IMR-90 (cell line): ENCODE data around the gene PLA2G4F. TPM values are rescaled to one million over a fixed set of nuclear protein-coding genes. Genes with fewer than 3 reads are reported as not detected.

ENCODE experiments used
- ATAC-seq: fragments of 200-7000 bp; cut with Tn5 transposase; 2 replicates; pipeline ENCODE4 v1.9.1; 2020; ENCODE audit warnings: low read depth, mild to moderate bottlenecking, moderate library complexity
- BruUV-seq: library from RNA; stranded (reverse); fragments of 400-500 nt; replicated peaks from 2 replicates; lab custom pipeline; 2021; lab: Mats Ljungman, UMichigan
- CTCF ChIA-PET: fragments of 300-600 bp; formaldehyde crosslinking; extraction: SDS; loops from one replicate; lab custom pipeline; 2021; ENCODE audit warnings: antibody characterized with exemption; lab: Yijun Ruan, JAX
- POLR2A ChIA-PET: fragments of 300-600 bp; sonication (Branson Sonifier 250); formaldehyde crosslinking; loops from one replicate; lab custom pipeline; 2022; ENCODE audit warnings: antibody characterized with exemption; ENCODE audit not compliant: unreplicated experiment; lab: Charles Lee
- DNase-seq: peaks from one replicate; pipeline ENCODE4 v3.0.0; 2013
- H2AFZ ChIP-seq: replicated peaks from 2 replicates; pipeline ENCODE3; 2013; ENCODE audit warnings: low read length, mild to moderate bottlenecking; ENCODE audit not compliant: poor library complexity
- H2AK5ac ChIP-seq: 2 replicates; pipeline ENCODE4 v1.6.1; 2013; ENCODE audit warnings: low read depth, low read length, inconsistent platforms
- H2AK9ac ChIP-seq: replicated peaks from 2 replicates; pipeline ENCODE3; 2013; ENCODE audit warnings: mild to moderate bottlenecking, low read depth, low read length, moderate library complexity; ENCODE audit not compliant: poor library complexity
- H2BK120ac ChIP-seq: 2 replicates; pipeline ENCODE4 v1.6.1; 2013; ENCODE audit warnings: low read depth, low read length, inconsistent platforms
- H2BK15ac ChIP-seq: 3 replicates; pipeline ENCODE4 v1.6.1; 2013; ENCODE audit warnings: low read depth, low read length, inconsistent platforms
- H2BK20ac ChIP-seq: 2 replicates; pipeline ENCODE4 v1.6.1; 2013; ENCODE audit warnings: low read depth, mild to moderate bottlenecking, inconsistent platforms, low read length, moderate library complexity
- H2BK5ac ChIP-seq: 2 replicates; pipeline ENCODE4 v1.6.1; 2013; ENCODE audit warnings: mild to moderate bottlenecking, low read depth, low read length, inconsistent platforms; ENCODE audit not compliant: poor library complexity, severe bottlenecking
- H3K14ac ChIP-seq: replicated peaks from 2 replicates; pipeline ENCODE4 v1.6.1; 2013; ENCODE audit warnings: low read depth, low read length, inconsistent platforms
- H3K18ac ChIP-seq: 2 replicates; pipeline ENCODE4 v1.6.1; 2013; ENCODE audit warnings: low read depth, low read length, control low read depth
- H3K23ac ChIP-seq: 2 replicates; pipeline ENCODE4 v1.6.1; 2013; ENCODE audit warnings: low read depth, low read length, inconsistent platforms
- H3K27ac ChIP-seq: 2 replicates; pipeline ENCODE4 v1.5.1; 2013; ENCODE audit warnings: mild to moderate bottlenecking, control low read depth, low read length; ENCODE audit not compliant: insufficient read depth
- H3K27me3 ChIP-seq: 2 replicates; pipeline ENCODE4 v1.6.1; 2013; ENCODE audit warnings: low read length; ENCODE audit not compliant: control insufficient read depth, insufficient read depth
- H3K36me3 ChIP-seq: 2 replicates; pipeline ENCODE4 v1.6.1; 2013; ENCODE audit warnings: low read length, mixed read lengths; ENCODE audit not compliant: control insufficient read depth, insufficient read depth
- H3K4ac ChIP-seq: 2 replicates; pipeline ENCODE4 v1.6.1; 2013; ENCODE audit warnings: low read depth, low read length, inconsistent platforms
- H3K4me1 ChIP-seq: 2 replicates; pipeline ENCODE4 v1.6.1; 2013; ENCODE audit warnings: low read length, mixed read lengths; ENCODE audit not compliant: control insufficient read depth, insufficient read depth
- H3K4me2 ChIP-seq: 2 replicates; pipeline ENCODE4 v1.6.1; 2013; ENCODE audit warnings: low read depth, mild to moderate bottlenecking, control low read depth, low read length, moderate library complexity
- H3K4me3 ChIP-seq: 2 replicates; pipeline ENCODE4 v1.5.1; 2013; ENCODE audit warnings: low read depth, mild to moderate bottlenecking, control low read depth, low read length, moderate library complexity; ENCODE audit not compliant: insufficient read depth
- H3K56ac ChIP-seq: 2 replicates; pipeline ENCODE4 v1.6.1; 2013; ENCODE audit warnings: low read length, inconsistent platforms; ENCODE audit not compliant: insufficient read depth; ENCODE audit errors: extremely low read depth
- H3K79me1 ChIP-seq, 2 experiments: 2 replicates each; pipeline ENCODE4 v1.6.1; 2013; ENCODE audit warnings: low read length in 2 of 2, inconsistent platforms in 1 of 2, low read depth in 1 of 2
- H3K9ac ChIP-seq: 2 replicates; pipeline ENCODE4 v1.6.1; 2013; ENCODE audit warnings: low read depth, low read length, control low read depth
- H3K9me1 ChIP-seq: 2 replicates; pipeline ENCODE4 v1.6.1; 2013; ENCODE audit warnings: low read length, inconsistent platforms; ENCODE audit not compliant: insufficient read depth
- H3K9me3 ChIP-seq: 2 replicates; pipeline ENCODE4 v1.6.1; 2013; ENCODE audit warnings: low read length; ENCODE audit not compliant: control insufficient read depth, insufficient read depth
- H4K20me1 ChIP-seq: 2 replicates; pipeline ENCODE4 v1.6.1; 2013; ENCODE audit warnings: low read length, inconsistent platforms; ENCODE audit not compliant: insufficient read depth
- H4K5ac ChIP-seq: 2 replicates; pipeline ENCODE4 v1.6.1; 2013; ENCODE audit warnings: mild to moderate bottlenecking, low read depth, low read length, control low read depth
- H4K8ac ChIP-seq, 2 experiments: 2 replicates each; pipeline ENCODE4 v1.6.1; 2013; ENCODE audit warnings: low read depth in 2 of 2, low read length in 2 of 2, control low read depth in 1 of 2, inconsistent platforms in 1 of 2
- H4K91ac ChIP-seq: 2 replicates; pipeline ENCODE4 v1.6.1; 2013; ENCODE audit warnings: low read depth, low read length, inconsistent platforms; ENCODE audit not compliant: insufficient read depth
- BHLHE40 ChIP-seq: fragments of 150-350 bp; IDR thresholded peaks from 2 replicates; pipeline ENCODE4 v1.6.1; 2016; ENCODE audit warnings: mild to moderate bottlenecking, low read depth, low read length
- CEBPB ChIP-seq: IDR thresholded peaks from 2 replicates; pipeline ENCODE4 v1.6.1; 2012; ENCODE audit warnings: low read depth, low read length, improper control_type of control experiment
- CHD1 ChIP-seq: IDR thresholded peaks from 2 replicates; pipeline ENCODE4 v1.6.1; 2012; ENCODE audit warnings: low read depth, low read length, improper control_type of control experiment
- CTCF ChIP-seq: conservative IDR thresholded peaks from 2 replicates; pipeline ENCODE4 v1.5.1; 2012; ENCODE audit warnings: mild to moderate bottlenecking, low read depth, low read length, improper control_type of control experiment
- FOS ChIP-seq: fragments of 150-350 bp; IDR thresholded peaks from 2 replicates; pipeline ENCODE4 v1.6.1; 2016; ENCODE audit warnings: low read depth, low read length
- MAFK ChIP-seq: IDR thresholded peaks from 2 replicates; pipeline ENCODE4 v1.6.1; 2012; ENCODE audit warnings: low read depth, low read length, improper control_type of control experiment
- MAZ ChIP-seq: IDR thresholded peaks from 2 replicates; pipeline ENCODE4 v1.6.1; 2012; ENCODE audit warnings: low read depth, mild to moderate bottlenecking, low read length, improper control_type of control experiment, moderate library complexity, borderline replicate concordance
- MXI1 ChIP-seq: IDR thresholded peaks from 2 replicates; pipeline ENCODE4 v1.6.1; 2012; ENCODE audit warnings: low read depth, mild to moderate bottlenecking, low read length, moderate library complexity, borderline replicate concordance
- NFE2L2 ChIP-seq: fragments of 150-350 bp; IDR thresholded peaks from 2 replicates; pipeline ENCODE4 v1.6.1; 2016; ENCODE audit warnings: low read depth, mild to moderate bottlenecking, low read length
- POLR2A ChIP-seq: IDR thresholded peaks from 2 replicates; pipeline ENCODE4 v1.6.1; 2012; ENCODE audit warnings: mild to moderate bottlenecking, low read depth, low read length
- RAD21 ChIP-seq: IDR thresholded peaks from 2 replicates; pipeline ENCODE4 v1.6.1; 2012; ENCODE audit warnings: low read length, improper control_type of control experiment
- RCOR1 ChIP-seq: IDR thresholded peaks from 2 replicates; pipeline ENCODE4 v1.6.1; 2012; ENCODE audit warnings: mild to moderate bottlenecking, low read length, improper control_type of control experiment; ENCODE audit not compliant: insufficient replicate concordance
- SMC3 ChIP-seq: fragments of 150-350 bp; IDR thresholded peaks from 2 replicates; pipeline ENCODE4 v1.6.1; 2016; ENCODE audit warnings: low read depth, mild to moderate bottlenecking, antibody characterized with exemption, low read length, moderate library complexity
- WGBS, 2 experiments: methylation state at CpG; one replicate each; pipeline versions ENCODE4 v1.1.5 to v1.1.7; 2013; ENCODE audit warnings: missing lambda C conversion rate in 2 of 2; ENCODE audit not compliant: insufficient read length in 1 of 2; ENCODE audit errors: extremely low coverage in 2 of 2; 5-methylcytosine and 5-hydroxymethylcytosine counted together
- dilution Hi-C: fragments of 300-500 bp; cut with HindIII; formaldehyde crosslinking; loops from one replicate; pipeline ENCODE4 v1.14.3; 2018; ENCODE audit warnings: low sequenced_read_pairs; ENCODE audit not compliant: unreplicated experiment
- in situ Hi-C: fragments of 300-500 bp; cut with MboI; formaldehyde crosslinking; loops from 3 replicates; pipeline ENCODE4 v1.14.3; 2019; ENCODE audit warnings: low sequenced_read_pairs, inconsistent platforms, mixed read lengths
- intact Hi-C: fragments of 100-400 bp; cut with micrococcal nuclease; formaldehyde crosslinking; loops from 2 replicates; pipeline ENCODE4 v1.10.0; 2022
- polyA plus RNA-seq, 3 experiments: library from polyadenylated mRNA; depleted of rRNA; stranded (reverse); fragments of >200 nt; gene quantifications; 2 replicates each; pipeline ENCODE4 v1.2.3, GENCODE V29; 2012; ENCODE audit warnings: low replicate concordance in 1 of 3
- total RNA-seq: library from RNA; depleted of rRNA; stranded (reverse); fragments of >200 nt; gene quantifications from 2 replicates; pipeline ENCODE4 v1.2.3, GENCODE V29; 2012
- TF ChIP-seq, protein P1 (sequence below): fragments of 150-350 bp; IDR thresholded peaks from 2 replicates; pipeline ENCODE4 v1.6.1; 2017; ENCODE audit warnings: mild to moderate bottlenecking, antibody characterized with exemption, low read length, low read depth
- TF ChIP-seq, protein P2 (sequence below): fragments of 150-350 bp; IDR thresholded peaks from 2 replicates; pipeline ENCODE4 v1.6.1; 2016; ENCODE audit warnings: low read depth, mild to moderate bottlenecking, low read length, moderate library complexity, borderline replicate concordance

Gene PLA2G4F
- total and polyA plus RNA-seq, 2 of the 4 experiments (the other 2 are of a cell fraction) = not detected

- peaks cover 49% of the 10 kb centered on the region for H3K27me3 ChIP-seq
- no peak overlapping the region for H3K27ac ChIP-seq
- H4K8ac ChIP-seq = no peak overlapping the region
- no peak overlapping the region for H2AFZ ChIP-seq
- no peak overlapping the region for H3K9ac ChIP-seq
- no peak overlapping the region for H3K14ac ChIP-seq
- H3K36me3 ChIP-seq = no peaks in the 10 kb centered on the region
- no peak overlapping the region for H3K4ac ChIP-seq
- in situ Hi-C loops = no loop called here
- H3K18ac ChIP-seq = no peak overlapping the region
- no peak overlapping the region for H2BK15ac ChIP-seq
- no peaks in the 10 kb centered on the region; the same call in 1 of the 2 replicates for H4K20me1 ChIP-seq
- no peak overlapping the region for H2AK9ac ChIP-seq
- no peak overlapping the region for H3K23ac ChIP-seq
- H4K91ac ChIP-seq = no peak overlapping the region
- H3K9me1 ChIP-seq = no peaks in the 10 kb centered on the region
- H3K4me3 ChIP-seq = no peak overlapping the region
- no peak overlapping the region for H2AK5ac ChIP-seq
- no peak overlapping the region for H2BK20ac ChIP-seq
- ATAC-seq = no peak
- 70% methylated on average over 11 of the region's 29 CpGs; no CpG with 5 or more reads in 1 of the 2 experiments for WGBS, 2 experiments
- H4K5ac ChIP-seq = no peak overlapping the region
- no peak overlapping the region for H2BK120ac ChIP-seq
- no peak overlapping the region for H3K56ac ChIP-seq
- ChIA-PET CTCF (no interaction called here), POLR2A (no interaction called here)
- no peak overlapping the region for H3K4me2 ChIP-seq
- no peak overlapping the region for H2BK5ac ChIP-seq
- intact Hi-C loops = no loop called here
- dilution Hi-C loops = no loop called here
- DNase-seq = no peak
- no peaks in the 10 kb centered on the region for H3K9me3 ChIP-seq
- H3K79me1 ChIP-seq = no peaks in the 10 kb centered on the region
- BruUV-seq = no TSS peak
- no peaks in the 10 kb centered on the region for H3K4me1 ChIP-seq
- TF ChIP-seq, protein P1, sequence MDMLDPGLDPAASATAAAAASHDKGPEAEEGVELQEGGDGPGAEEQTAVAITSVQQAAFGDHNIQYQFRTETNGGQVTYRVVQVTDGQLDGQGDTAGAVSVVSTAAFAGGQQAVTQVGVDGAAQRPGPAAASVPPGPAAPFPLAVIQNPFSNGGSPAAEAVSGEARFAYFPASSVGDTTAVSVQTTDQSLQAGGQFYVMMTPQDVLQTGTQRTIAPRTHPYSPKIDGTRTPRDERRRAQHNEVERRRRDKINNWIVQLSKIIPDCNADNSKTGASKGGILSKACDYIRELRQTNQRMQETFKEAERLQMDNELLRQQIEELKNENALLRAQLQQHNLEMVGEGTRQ = no peak
- no peak for TF ChIP-seq POLR2A
- no peak for TF ChIP-seq CEBPB
- no peak for TF ChIP-seq RCOR1
- no peak for TF ChIP-seq MXI1
- TF ChIP-seq BHLHE40 = no peak
- TF ChIP-seq, protein P2, sequence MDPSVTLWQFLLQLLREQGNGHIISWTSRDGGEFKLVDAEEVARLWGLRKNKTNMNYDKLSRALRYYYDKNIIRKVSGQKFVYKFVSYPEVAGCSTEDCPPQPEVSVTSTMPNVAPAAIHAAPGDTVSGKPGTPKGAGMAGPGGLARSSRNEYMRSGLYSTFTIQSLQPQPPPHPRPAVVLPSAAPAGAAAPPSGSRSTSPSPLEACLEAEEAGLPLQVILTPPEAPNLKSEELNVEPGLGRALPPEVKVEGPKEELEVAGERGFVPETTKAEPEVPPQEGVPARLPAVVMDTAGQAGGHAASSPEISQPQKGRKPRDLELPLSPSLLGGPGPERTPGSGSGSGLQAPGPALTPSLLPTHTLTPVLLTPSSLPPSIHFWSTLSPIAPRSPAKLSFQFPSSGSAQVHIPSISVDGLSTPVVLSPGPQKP = no peak
- no peak for TF ChIP-seq MAFK
- TF ChIP-seq FOS = no peak
- TF ChIP-seq CHD1 = no peak
- TF ChIP-seq NFE2L2 = no peak
- no peak for TF ChIP-seq SMC3
- no peak for TF ChIP-seq CTCF
- no peak for TF ChIP-seq MAZ
- TF ChIP-seq RAD21 = no peak
Measured at GRCh38 chr15:42145546-42146455, 10.6 kb downstream of the PLA2G4F start.
